HG03457 (cell line): ENCODE results near the gene TSPAN4.

ENCODE experiments used
- ATAC-seq: cut with Tn5 transposase; IDR thresholded peaks from one replicate; pipeline ENCODE4 v1.9.1; 2021; ENCODE audit warnings: moderate number of reproducible peaks; ENCODE audit not compliant: unreplicated experiment

The TSPAN4 gene

DNA sequence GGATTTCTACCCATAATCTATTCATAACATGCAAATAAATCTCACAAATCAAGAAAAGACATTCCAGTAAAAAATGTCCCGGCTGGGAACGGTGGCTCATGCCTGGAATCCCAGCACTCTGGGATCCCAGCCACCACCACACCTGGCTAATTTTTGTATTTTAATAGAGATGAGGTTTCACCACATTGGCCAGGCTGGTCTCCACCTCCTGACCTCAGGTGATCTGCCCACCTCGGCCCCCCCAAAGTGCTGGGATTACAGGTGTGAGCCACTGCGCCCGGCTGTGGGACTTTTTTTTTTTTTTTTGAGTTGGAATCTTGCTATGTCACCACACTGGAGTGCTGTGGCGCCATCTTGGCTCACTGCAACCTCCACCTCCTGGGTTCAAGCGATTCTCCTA, 63.3 kb downstream of the TSPAN4 start:
- no peak for ATAC-seq

DNA sequence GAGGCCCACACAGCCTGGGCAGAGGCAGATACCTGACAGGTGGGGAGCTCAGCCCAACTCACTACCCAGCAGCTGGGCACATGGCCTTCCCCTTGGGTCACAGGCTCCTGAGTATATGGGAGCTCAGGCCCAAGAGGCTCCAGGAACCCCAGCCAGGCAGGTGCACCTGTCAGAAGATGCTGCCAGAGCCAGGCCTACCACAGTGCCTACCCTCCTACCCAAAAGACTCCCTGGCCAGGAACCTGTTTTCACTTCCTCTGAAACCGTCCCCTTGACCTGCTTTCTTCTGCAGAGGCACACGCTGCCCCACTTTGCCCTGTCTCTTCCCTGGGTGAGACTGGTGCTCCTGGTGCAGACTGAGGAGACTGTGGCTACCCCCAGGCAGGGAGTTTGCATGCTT, 65.0 kb downstream of the TSPAN4 start:
- ATAC-seq, result no peak

DNA sequence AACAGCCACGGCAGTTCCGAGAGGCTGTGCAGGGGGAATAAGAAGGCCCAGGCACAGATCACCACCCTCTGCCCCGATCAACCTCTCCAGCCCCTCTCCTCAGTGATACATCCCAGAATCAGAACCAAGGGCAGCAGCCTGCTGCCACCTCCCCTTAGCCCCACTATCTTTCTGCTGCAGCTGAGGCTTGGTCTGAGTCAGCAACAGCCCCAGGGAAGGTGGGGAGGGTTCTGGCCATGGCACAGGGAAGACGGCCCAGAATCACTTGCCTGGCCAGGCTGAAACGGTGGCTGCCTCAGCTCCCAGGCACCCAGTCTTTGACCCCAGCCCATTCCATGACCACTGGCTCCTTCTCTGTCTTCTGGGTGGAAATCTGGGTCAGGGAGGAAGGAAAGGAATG, 65.6 kb downstream of the TSPAN4 start:
- ATAC-seq, result no peak

DNA sequence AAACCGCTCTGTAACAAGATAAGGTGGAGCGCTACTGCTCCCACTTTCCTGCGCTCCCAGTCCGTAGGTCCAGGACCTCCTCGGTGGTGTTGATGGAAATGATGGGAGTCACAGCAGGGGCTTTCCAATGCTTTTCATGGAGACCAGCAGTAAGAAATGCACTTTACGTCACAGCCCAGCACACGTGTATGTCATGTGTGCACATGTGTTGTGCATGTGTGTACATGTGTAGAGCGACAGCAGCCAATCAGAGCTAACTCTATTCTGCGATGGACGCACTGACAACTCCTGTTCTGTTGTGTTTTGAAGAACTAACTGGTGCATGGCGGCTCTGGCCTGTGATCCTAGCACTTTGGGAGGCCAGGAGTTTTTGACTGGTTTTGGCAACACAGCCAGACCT, 66.8 kb downstream of the TSPAN4 start:
- no peak for ATAC-seq

DNA sequence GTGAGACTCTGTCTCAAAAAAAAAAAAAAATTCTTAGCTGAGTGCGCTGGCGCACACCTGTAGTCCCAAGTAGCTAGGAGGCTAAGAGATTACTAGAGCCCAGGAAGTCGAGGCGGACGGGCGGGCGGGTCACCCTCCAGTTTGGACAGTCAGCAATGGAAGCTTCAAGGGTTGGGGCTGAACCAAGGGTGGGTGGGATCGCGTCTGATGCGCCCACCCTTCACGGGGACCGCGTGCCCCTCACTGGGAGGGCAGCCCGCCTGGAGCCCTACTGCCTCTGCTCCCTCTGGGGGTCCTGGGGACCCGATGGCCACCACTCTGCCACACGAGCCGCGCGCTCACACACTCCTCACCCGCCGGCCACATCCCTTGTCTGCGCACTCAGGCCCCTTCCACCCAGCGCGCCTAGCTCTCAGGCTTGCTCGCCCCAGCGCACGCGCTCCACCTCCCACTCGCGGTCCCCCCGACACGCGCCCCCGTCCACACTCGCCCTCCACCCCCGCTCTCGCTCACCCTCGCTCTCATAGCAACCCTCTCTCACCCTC, 67.5 kb downstream of the TSPAN4 start:
- ATAC-seq, result peak; percentile 17

DNA sequence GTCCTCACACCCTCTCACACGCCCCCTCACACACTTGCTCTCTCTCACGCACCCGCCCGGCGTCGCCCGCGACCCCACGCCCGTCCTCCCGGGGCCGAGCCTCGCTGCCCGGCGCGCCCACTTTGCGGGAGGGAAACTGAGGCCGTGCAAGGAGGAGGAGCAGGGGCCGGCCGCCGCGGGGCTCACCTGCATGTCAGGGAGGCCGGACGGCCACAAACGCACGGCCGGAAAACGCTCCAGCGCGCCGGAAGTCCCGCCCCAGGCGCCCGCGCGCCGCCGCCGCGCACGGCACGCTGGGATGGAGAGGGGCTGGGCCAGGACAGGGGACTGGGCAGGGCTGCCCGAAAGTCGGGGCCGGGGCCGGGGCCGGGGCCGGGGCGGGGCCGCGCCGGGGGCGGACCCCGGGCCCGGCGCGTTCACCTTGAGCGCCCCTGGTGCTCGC, 68.0 kb downstream of the TSPAN4 start, which contains the start of gene CHID1:
CHID1 (minus strand) TSS at position 222 of the 442 bp plus-strand sequence. CDS start 5,994 bp downstream, outside the sequence.
- peak; percentile 78 for ATAC-seq

DNA sequence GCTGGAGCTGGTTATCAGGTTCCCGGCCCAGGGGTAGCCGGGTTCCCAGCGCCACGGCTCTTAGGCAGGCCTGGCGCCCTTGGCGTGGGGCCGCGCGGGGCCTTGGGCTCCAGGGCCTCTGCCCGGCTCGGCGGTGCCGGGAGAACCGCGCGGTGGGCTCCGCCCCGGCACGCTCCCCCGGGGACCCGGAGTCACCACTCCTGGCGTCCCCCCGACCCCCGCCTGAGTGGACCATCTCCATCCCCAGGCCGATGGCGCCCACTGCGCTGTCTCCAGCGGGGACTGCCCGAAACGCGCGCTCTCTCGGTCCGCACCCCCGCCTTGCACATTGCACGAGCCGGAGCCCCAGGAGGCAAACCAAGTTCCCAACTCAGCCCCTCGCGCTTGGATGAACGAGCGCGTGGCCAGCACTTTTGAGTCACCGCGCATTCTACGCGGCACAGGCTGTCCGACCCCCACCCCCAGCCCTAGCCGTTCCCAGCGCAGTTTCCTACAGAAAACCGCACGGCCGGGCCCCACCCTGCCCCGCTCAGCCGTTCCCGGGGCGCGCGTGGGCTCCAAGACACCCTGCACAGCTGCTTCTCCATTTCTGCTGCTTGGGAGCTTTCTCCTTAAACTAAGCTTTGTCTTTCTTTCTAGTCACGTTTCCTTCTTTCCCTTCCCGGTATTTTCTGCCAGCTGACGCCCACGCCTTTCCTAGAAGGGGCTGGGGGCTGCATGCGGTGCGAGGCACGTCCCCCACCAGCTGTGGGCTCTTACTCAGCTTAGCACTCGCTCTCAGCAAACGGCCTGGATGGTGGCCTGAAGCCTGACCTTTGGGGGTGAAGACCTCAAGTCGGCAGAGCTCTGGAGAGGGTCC, 68.6 kb downstream of the TSPAN4 start:
- ATAC-seq, result peak; percentile 15

DNA sequence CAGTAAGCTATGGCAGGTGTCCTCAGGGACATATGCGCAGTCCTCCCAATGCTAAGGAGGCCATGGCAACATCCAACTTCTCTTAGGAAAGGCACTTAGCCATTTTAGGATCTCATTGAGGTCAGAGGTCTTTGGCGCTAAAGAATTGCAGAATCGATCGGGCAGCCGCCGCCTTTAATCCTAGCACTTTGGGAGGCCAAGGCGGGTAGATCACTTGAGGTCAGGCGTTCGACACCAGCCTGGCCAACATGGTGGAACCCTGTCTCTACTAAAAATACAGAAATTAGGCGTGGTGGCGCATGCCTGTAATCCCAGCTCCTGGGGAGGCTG, 69.2 kb downstream of the TSPAN4 start:
- ATAC-seq, result no peak

DNA sequence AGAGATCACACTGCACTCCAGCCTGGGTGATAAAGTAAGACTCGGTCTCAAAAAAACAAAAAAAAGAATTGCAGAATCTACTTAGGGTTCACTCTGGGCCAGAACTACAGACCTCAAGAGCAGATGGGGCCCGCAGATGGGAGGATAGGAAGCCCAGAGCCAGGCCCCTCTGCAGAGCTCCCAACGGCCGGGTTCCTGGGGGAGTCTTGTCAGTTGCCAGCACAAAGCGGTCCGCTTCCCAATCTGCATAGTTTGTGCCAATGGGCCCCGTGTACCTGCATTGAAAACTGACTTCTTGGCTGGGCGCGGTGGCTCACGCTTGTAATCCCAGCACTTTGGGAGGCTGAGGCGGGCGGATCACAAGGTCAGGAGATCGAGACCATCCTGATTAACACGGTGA, 69.6 kb downstream of the TSPAN4 start:
- no peak for ATAC-seq

DNA sequence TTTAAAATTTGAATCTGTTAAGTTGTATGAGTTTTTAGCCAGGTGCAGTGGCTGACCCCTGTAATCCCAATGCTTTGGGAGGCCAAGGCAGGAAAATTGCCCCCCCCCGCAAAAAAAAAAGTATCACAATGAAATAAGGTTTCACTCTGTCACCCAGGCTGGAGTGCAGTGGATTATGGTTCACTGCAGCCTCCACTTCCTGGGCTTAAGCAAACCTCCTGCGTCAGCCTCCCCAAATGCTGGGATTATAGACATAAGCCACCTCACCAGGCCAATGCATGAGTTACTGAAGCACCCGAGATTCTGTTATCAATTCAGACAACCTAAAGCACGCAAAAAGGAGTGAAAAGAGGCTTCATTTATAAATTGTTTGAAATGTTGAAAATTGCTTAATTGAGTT, 70.4 kb downstream of the TSPAN4 start:
- no peak for ATAC-seq

DNA sequence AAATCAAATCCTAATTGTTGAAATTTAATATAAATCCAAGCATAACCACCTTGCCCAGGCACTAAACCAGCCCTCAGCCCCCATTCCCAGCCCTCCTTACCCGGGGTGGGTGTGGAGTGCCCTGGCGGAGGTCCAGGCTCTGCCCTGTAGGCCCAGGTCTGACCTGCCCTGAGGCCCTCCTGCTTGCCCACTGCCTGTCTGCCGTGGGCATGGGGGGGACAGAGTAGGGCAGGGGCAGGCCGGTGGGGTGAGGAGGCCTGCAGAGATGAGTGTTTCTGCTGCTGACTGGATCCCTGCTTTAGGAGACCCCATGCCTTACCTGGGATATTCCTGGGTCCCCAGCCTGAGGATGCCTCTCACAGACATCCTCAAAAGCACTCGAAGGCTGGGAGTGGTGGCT, 71.6 kb downstream of the TSPAN4 start:
- no peak for ATAC-seq

DNA sequence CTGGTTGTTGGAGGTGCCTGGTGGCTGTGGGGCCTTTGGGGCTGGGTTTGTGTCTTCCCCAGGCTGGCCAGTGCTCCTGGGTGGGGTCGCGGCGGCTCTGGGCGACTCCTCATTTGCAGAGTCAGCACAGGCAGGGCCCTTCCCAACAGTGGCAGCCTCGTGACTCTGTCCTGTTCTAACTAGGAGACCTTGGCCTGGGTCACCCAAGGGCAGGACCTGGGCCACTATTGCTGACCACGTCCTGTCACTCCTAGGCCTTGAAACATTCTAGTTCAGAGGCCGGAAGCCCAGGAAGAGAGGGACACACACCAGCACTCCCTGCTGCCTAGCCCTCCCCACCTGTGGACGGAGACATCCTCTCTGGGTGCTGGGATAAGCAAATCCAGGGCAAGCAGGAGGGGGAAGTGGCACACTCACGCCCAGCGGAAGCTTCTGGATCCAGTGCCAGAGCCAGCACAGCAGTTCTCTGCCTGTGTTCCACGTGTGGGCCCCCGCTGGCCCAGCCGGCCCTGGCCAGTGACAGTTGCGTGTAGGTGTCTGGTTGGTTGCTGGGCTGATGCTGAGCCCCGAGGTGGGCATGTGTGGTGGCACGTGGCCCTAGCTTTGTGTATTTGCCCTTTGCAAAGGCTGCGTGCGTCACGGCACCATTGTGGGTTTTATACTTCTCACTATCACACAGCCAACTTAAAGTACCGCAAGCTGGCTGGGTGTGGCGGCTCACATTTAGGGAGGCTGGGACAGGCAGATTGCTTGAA, 72.3 kb downstream of the TSPAN4 start:
- no peak for ATAC-seq
